Activated naive CD4-positive, alpha-beta T cell treated with anti-CD3 and anti-CD28 coated beads, Interleukin-2, amount 50 U/mL, for 16 hours (primary cell): ENCODE results near the gene LRRC40.

Experiments used
- DNase-seq: peaks from one replicate; pipeline ENCODE4 v3.0.0-alpha.2; 2020

Gene LRRC40

DNA sequence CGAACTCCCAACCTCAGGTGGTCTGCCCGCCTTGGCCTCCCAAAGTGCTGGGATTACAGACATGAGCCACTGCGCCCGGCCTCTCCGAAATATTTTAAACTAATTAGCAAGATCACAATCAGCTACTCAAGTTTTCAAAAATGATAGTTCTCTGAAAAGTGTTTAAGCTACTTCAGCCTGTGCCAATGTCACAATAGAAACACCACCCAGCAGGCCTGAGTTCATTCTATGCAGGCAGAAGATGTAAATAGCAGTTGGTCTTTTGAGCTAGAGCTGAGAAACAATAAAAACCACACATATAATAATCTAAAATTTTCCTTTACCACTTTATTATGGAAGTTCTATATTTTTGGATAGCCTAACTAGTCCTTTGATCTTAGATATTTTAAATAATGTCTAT, 96.1 kb downstream of the LRRC40 start:
- no peak for DNase-seq

DNA sequence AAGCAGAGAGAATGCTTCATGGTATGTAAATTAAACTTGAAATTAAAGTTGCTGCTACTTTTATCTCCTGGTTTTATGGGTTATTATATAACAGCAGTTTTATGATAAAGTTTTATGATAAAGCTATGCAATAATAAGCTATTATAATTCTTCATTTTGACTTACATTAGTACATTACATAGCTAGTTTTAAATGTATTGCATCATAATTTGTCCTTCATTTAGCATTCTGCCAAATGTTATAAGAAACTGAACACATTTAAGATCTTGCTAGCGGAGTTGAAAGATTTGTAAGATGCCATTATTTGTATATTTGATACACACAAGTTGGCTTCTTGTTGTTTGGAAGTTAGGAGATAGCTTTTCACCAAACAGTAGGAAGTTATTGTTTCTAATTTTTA, 101.6 kb downstream of the LRRC40 start:
- DNase-seq, result no peak

DNA sequence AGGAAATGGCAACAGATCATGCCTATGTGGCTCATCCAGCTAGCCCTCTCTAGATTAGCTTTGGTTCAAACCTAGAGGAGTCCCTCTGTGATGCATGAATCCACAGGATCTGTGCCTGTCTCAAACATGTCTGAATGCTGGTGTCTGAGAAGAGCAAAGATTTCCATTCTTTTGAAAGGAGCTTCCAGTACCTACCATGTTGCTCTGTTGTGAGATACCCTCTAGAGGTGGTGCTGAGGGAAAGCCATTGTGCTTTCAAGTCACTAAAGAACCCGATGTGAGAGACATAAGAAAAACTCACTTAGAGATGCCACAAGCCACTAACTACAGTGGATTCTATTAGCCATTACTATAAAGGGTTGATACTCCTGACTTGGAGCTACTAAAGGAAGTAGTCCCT, 103.6 kb downstream of the LRRC40 start:
- no peak for DNase-seq

DNA sequence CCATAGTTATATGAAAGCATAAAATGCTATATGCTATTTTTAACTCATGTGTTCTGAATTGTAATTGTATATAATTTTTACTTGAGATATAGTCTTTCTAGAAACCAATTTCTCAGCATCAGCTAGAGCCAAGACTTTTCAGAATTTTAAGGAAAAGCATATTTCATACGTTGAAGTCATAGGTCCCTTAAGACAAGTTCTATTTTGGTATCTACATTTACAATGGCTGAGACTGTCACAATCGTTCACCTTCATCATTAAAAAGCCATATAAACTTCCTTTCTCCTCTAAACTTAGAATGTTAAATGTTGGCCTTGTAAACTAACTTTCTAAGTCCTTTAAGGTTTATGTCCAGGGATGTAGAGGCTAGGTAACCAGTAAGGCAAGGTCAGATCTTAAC, 104.1 kb downstream of the LRRC40 start:
- no peak for DNase-seq
